GM12878 (cell line): Measurements from ENCODE around the gene AHCYL2. TPM values are rescaled to one million over a fixed set of nuclear protein-coding genes. Genes with fewer than 3 reads are reported as not detected.
"Not testable (repeated sequence)": the region's sequence is repeated elsewhere in the genome, so short reads cannot be mapped to it uniquely, and the experiment has no call there.

Source experiments
- ATAC-seq: fragments of 200-7000 bp; cut with Tn5 transposase; 3 replicates; pipeline ENCODE4 v1.9.1; 2020; ENCODE audit warnings: mild to moderate bottlenecking, moderate library complexity
- BruUV-seq: library from RNA; stranded (reverse); fragments of 400-500 nt; replicated peaks from 2 replicates; lab custom pipeline; 2021; lab: Mats Ljungman, UMichigan
- CTCF ChIA-PET: fragments of 300-600 bp; sonication (Branson Sonifier 250); formaldehyde crosslinking; extraction: SDS; loops from one replicate; lab custom pipeline; 2021; ENCODE audit warnings: inconsistent platforms; lab: Yijun Ruan, JAX
- POLR2A ChIA-PET: fragments of 350-600 bp; formaldehyde crosslinking; extraction: SDS; loops from one replicate; lab custom pipeline; 2021; ENCODE audit warnings: inconsistent platforms; lab: Charles Lee
- RAD21 ChIA-PET: fragments of 300-600 bp; sonication (Branson Sonifier 250); formaldehyde crosslinking; loops from one replicate; lab custom pipeline; 2023; ENCODE audit warnings: antibody characterized with exemption; ENCODE audit not compliant: unreplicated experiment; lab: Charles Lee
- SMC1A ChIA-PET: fragments of 300-600 bp; sonication (Branson Sonifier 250); formaldehyde crosslinking; loops from one replicate; lab custom pipeline; 2023; ENCODE audit not compliant: unreplicated experiment, uncharacterized antibody; lab: Charles Lee
- DNase-seq: peaks from one replicate; pipeline ENCODE4 v3.0.0-alpha.2; 2011; ENCODE audit warnings: low read depth, low spot score
- FAIRE-seq: peaks from 3 replicates; lab custom pipeline; 2011; peaks lifted over from hg19 to GRCh38; lab: Jason Lieb, UNC
- H2AFZ ChIP-seq: 2 replicates; pipeline ENCODE4 v1.6.0; 2011; ENCODE audit warnings: low read depth, low read length, control low read depth; ENCODE audit not compliant: control insufficient read depth
- H3K27ac ChIP-seq: 2 replicates; pipeline ENCODE4 v1.5.1; 2011; ENCODE audit warnings: control low read depth; ENCODE audit not compliant: control insufficient read depth, insufficient read depth
- H3K27me3 ChIP-seq, 2 experiments: replicated peaks in 1 of 2; 2 replicates each; pipeline versions ENCODE4 v1.6.0 to v1.6.1; 2011; ENCODE audit warnings: low read length in 1 of 2; ENCODE audit not compliant: control insufficient read depth in 2 of 2, insufficient read depth in 2 of 2
- H3K36me3 ChIP-seq, 2 experiments: 2 replicates each; pipeline ENCODE4 v1.5.1; 2011; ENCODE audit warnings: low read length in 1 of 2; ENCODE audit not compliant: control insufficient read depth in 2 of 2, insufficient read depth in 2 of 2
- H3K4me1 ChIP-seq: 2 replicates; pipeline ENCODE4 v1.6.1; 2011; ENCODE audit warnings: mild to moderate bottlenecking, low read length, moderate library complexity, mixed read lengths; ENCODE audit not compliant: control insufficient read depth, insufficient read depth
- H3K4me2 ChIP-seq: 2 replicates; pipeline ENCODE4 v1.6.0; 2011; ENCODE audit warnings: control low read depth; ENCODE audit not compliant: control insufficient read depth, insufficient read depth
- H3K4me3 ChIP-seq: fragments of 200-600 bp; sonication (generic); 2 replicates; pipeline ENCODE4 v1.5.1; 2016
- H3K79me2 ChIP-seq: 2 replicates; pipeline ENCODE4 v1.6.0; 2011; ENCODE audit warnings: low read length; ENCODE audit not compliant: control insufficient read depth, insufficient read depth
- H3K9ac ChIP-seq: 2 replicates; pipeline ENCODE4 v1.8.0; 2011; ENCODE audit warnings: low read length, control low read depth, mixed read lengths; ENCODE audit not compliant: control insufficient read depth, insufficient read depth
- H3K9me3 ChIP-seq: replicated peaks from 3 replicates; pipeline ENCODE4 v1.5.1; 2011; ENCODE audit warnings: mild to moderate bottlenecking, low read length; ENCODE audit not compliant: control insufficient read depth, insufficient read depth
- H4K20me1 ChIP-seq: 2 replicates; pipeline ENCODE4 v1.6.0; 2011; ENCODE audit not compliant: control insufficient read depth, insufficient read depth
- TCF7 ChIP-seq: IDR thresholded peaks from 2 replicates; pipeline ENCODE4 v1.6.1; 2014; ENCODE audit warnings: antibody characterized with exemption, borderline replicate concordance
- WGBS: methylation state at CpG from one replicate; pipeline ENCODE4 v1.1.6; 2016; ENCODE audit warnings: low lambda C conversion rate; ENCODE audit not compliant: insufficient replicate concordance, insufficient coverage; ENCODE audit errors: missing lambda C conversion rate; 5-methylcytosine and 5-hydroxymethylcytosine counted together
- in situ Hi-C: fragments of 300-500 bp; cut with MboI; formaldehyde crosslinking; loops from 9 replicates; pipeline ENCODE4 v1.14.3; 2018; ENCODE audit warnings: mixed read lengths
- intact Hi-C: fragments of 100-400 bp; cut with micrococcal nuclease; formaldehyde crosslinking; loops from one replicate; pipeline ENCODE4 v1.14.2; 2022; ENCODE audit not compliant: unreplicated experiment
- polyA plus RNA-seq, 11 experiments: library from polyadenylated mRNA; depleted of rRNA in 4 of 11; unstranded in 6 of 11; stranded (reverse) in 5 of 11; fragments of >200 nt; fragmentation: Nextera tagmentation in 4 of 11; fragmentation: Illumina TruSeq in 1 of 11; extraction: Ambion mirVana in 4 of 11; extraction: Trizol in 1 of 11; gene quantifications; 1 replicate in 1 of 11; 2 replicates in 10 of 11; pipeline versions ENCODE4 v1.2.1 to v1.2.3, GENCODE V29; 2011 to 2016; ENCODE audit warnings: inconsistent platforms in 2 of 11, missing spikeins in 2 of 11, low read depth in 1 of 11
- total RNA-seq, 4 experiments: library from RNA; depleted of rRNA in 3 of 4; stranded (reverse); fragments of >200 nt in 3 of 4; fragmentation: Illumina TruSeq in 1 of 4; extraction: Trizol in 1 of 4; gene quantifications; 2 replicates each; pipeline versions ENCODE4 v1.2.1 to v1.2.3, GENCODE V29; 2013 to 2021
- TF ChIP-seq, protein P1 (sequence below): fragments of 450-650 bp; IDR thresholded peaks from 2 replicates; pipeline ENCODE4 v1.6.1; 2017; ENCODE audit warnings: antibody characterized with exemption, mild to moderate bottlenecking, moderate library complexity

AHCYL2 gene
- total and polyA plus RNA-seq, 10 of the 15 experiments (the other 5 are each of a cell fraction or from before 2014, with no cell fraction given) = 1.7 to 29.1 (median 5.4) TPM

DNA sequence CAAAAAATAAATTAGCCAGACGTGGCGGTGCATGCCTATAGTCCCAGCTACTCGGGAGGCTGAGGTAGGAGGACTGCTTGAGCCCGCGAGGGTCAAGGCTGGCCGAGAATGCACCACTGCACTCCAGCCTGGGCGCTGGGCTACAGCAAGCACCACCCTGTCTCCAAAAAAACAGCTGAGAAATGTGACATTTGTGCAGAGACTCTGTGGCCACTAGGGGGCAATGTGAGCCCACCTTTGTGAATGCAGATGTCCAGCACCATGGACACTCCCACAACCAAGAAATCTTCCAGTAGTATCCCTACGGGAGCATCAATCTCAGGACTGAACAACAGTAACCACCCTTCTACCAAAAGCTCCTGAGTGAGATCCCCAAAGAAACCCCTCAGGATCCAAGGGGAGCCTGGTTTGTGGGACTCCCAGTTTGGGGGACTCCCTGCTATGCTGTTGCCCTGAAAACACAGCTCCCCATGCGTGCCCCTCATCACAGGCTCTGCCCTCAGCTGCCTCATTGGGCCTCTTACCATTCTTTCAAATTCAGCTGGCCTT lies 6.2 kb upstream of the AHCYL2 start (continued):
- TF ChIP-seq, protein P1, sequence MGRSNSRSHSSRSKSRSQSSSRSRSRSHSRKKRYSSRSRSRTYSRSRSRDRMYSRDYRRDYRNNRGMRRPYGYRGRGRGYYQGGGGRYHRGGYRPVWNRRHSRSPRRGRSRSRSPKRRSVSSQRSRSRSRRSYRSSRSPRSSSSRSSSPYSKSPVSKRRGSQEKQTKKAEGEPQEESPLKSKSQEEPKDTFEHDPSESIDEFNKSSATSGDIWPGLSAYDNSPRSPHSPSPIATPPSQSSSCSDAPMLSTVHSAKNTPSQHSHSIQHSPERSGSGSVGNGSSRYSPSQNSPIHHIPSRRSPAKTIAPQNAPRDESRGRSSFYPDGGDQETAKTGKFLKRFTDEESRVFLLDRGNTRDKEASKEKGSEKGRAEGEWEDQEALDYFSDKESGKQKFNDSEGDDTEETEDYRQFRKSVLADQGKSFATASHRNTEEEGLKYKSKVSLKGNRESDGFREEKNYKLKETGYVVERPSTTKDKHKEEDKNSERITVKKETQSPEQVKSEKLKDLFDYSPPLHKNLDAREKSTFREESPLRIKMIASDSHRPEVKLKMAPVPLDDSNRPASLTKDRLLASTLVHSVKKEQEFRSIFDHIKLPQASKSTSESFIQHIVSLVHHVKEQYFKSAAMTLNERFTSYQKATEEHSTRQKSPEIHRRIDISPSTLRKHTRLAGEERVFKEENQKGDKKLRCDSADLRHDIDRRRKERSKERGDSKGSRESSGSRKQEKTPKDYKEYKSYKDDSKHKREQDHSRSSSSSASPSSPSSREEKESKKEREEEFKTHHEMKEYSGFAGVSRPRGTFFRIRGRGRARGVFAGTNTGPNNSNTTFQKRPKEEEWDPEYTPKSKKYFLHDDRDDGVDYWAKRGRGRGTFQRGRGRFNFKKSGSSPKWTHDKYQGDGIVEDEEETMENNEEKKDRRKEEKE = no peak
- TF ChIP-seq TCF7 = no peak

DNA sequence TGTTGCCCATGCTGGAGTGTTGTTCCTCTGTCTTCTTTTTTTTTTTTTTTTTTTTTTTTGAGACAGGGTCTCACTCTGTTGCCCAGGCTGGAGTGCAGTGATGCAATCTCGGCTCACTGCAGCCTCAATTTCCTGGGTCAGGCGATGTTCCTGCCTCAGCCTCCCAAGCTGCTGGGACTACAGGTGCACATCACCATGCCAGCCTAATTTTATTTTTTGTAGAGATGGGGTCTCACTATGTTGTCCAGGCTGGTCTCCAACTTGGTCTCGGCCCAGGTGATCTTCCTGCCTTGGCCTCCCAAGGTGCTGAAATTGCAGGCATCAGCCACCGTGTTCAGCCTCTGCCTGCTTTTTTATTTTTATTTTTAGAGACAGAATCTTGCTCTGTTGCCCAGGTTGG lies 5.7 kb upstream of the AHCYL2 start:
- H3K36me3 ChIP-seq, POLR2A ChIA-PET, H3K4me2 ChIP-seq, H4K20me1 ChIP-seq, in situ Hi-C loops, H3K4me3 ChIP-seq, H2AFZ ChIP-seq, DNase-seq, ATAC-seq, BruUV-seq, H3K79me2 ChIP-seq, H3K27me3 ChIP-seq, H3K9ac ChIP-seq, H3K4me1 ChIP-seq, H3K9me3 ChIP-seq, H3K27ac ChIP-seq, FAIRE-seq: not testable (repeated sequence)
- 88% methylated on average over 4 of the region's 4 CpGs for WGBS
- ChIA-PET CTCF (interaction anchor here (0.5 to 9.7 kb wide), 57 partner anchors 10 to 875 kb away, joined by 3 to 185 read pairs (median 6); partner anchors contain the start of genes RBM28 and STRIP2), RAD21 (interaction anchor here (0.5 to 3.6 kb wide), 14 partner anchors 8 to 793 kb away, joined by 3 to 68 read pairs (median 6); no protein-coding TSS in a partner anchor), SMC1A (interaction anchor here (0.5 to 7.1 kb wide), 19 partner anchors 11 to 606 kb away, joined by 3 to 109 read pairs (median 5); no protein-coding TSS in a partner anchor)
- intact Hi-C loops = loop anchor here (2.0 to 10.0 kb wide), 2 partner anchors 150 to 254 kb away; no protein-coding TSS in a partner anchor
